HG03135 (cell line): ENCODE data around the gene LAMP5.

Experiments
- ATAC-seq: cut with Tn5 transposase; IDR thresholded peaks from one replicate; pipeline ENCODE4 v1.9.1; 2021; ENCODE audit warnings: mild to moderate bottlenecking, moderate library complexity; ENCODE audit not compliant: unreplicated experiment

LAMP5 gene

GRCh38 chr20:9531581-9531980 is 17.2 kb downstream of the LAMP5 start:
- no peak for ATAC-seq

- ATAC-seq: no peak
Measured at GRCh38 chr20:9532069-9532838, 17.9 kb downstream of the LAMP5 start.

GRCh38 chr20:9534025-9534424 is 19.6 kb downstream of the LAMP5 start:
- ATAC-seq: no peak

GRCh38 chr20:9535449-9535848 is 21.1 kb downstream of the LAMP5 start:
- no peak for ATAC-seq

- ATAC-seq: no peak
Measured at GRCh38 chr20:9543214-9543613, 28.8 kb downstream of the LAMP5 start.

GRCh38 chr20:9550283-9550682 is 35.9 kb downstream of the LAMP5 start:
- ATAC-seq: no peak

GRCh38 chr20:9550871-9551270 is 36.5 kb downstream of the LAMP5 start:
- no peak for ATAC-seq

GRCh38 chr20:9551808-9552550 is 37.6 kb downstream of the LAMP5 start:
- no peak for ATAC-seq

GRCh38 chr20:9555781-9556180 is 41.4 kb downstream of the LAMP5 start:
- ATAC-seq: no peak

GRCh38 chr20:9557411-9557810 is 43.0 kb downstream of the LAMP5 start:
- no peak for ATAC-seq

- no peak for ATAC-seq
Measured at GRCh38 chr20:9565910-9566550, 51.6 kb downstream of the LAMP5 start.

- no peak for ATAC-seq
Measured at GRCh38 chr20:9566977-9567376, 52.6 kb downstream of the LAMP5 start.

GRCh38 chr20:9570612-9571011 is 56.2 kb downstream of the LAMP5 start:
- ATAC-seq: no peak

- ATAC-seq: no peak
Measured at GRCh38 chr20:9571783-9572182, 57.4 kb downstream of the LAMP5 start.

- no peak for ATAC-seq
Measured at GRCh38 chr20:9572670-9573069, 58.3 kb downstream of the LAMP5 start.

GRCh38 chr20:9573335-9574151 is 59.2 kb downstream of the LAMP5 start:
- ATAC-seq: no peak

- ATAC-seq: no peak
Measured at GRCh38 chr20:9574181-9574580, 59.8 kb downstream of the LAMP5 start.

GRCh38 chr20:9574776-9575175 is 60.4 kb downstream of the LAMP5 start:
- no peak for ATAC-seq

- ATAC-seq: no peak
Measured at GRCh38 chr20:9575836-9576235, 61.4 kb downstream of the LAMP5 start.

GRCh38 chr20:9576695-9577094 is 62.3 kb downstream of the LAMP5 start:
- no peak for ATAC-seq

GRCh38 chr20:9577397-9577796 is 63.0 kb downstream of the LAMP5 start:
- no peak for ATAC-seq
